Astrocyte of the hippocampus (primary cell): Measurements from ENCODE around the gene DCDC2B.

Experiments used
- DNase-seq: peaks from one replicate; pipeline ENCODE4 v3.0.0; 2011; ENCODE audit warnings: low read depth, low spot score

The DCDC2B gene

DNA sequence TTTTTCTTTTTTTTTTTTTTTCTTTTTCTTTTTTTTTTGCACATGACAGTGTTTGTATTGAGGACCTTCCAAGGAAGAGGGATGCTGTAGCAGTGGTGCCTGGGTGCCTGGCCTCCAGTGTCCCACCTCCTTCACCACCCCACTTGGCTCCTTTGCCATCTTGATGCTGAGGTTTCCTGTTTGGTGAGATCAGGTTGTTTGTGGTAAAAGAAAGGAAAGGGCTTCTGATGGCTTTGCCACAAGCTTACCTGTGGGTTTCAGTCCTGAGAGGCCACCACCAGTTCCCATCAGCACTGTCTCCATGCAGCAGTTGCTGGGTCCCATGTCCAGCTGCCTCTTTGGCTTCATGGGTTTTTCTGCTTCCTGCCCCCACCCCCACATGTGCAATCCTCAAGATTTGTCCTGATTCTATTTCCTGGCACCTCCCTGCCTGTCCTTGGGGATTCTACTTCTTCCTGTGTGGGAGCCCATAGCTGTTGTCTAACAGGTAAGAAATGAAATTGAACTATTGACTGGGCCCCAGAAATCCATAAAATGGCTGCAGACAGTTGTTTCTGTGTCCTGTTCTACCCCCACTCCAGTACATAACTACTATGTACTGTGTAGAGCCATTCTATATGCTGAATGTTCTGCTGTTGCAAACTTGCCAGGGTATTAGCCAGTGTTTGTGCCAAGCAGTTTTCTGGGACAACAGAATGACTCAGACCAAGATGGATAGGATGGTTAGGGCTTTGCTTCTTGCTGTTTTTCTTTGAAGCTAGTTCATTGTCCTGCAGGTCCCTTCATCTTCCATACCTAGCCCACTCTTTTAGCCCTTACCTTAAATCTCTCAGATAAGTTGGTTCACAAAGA is 12.7 kb upstream of the DCDC2B start:
- DNase-seq = peak; percentile 46

GRCh38 chr1:32197074-32197473 is 11.8 kb upstream of the DCDC2B start:
- no peak for DNase-seq

GRCh38 chr1:32197837-32198236 is 11.1 kb upstream of the DCDC2B start:
- DNase-seq = no peak

GRCh38 chr1:32198237-32199042 is 10.4 kb upstream of the DCDC2B start:
- DNase-seq = no peak

DNA sequence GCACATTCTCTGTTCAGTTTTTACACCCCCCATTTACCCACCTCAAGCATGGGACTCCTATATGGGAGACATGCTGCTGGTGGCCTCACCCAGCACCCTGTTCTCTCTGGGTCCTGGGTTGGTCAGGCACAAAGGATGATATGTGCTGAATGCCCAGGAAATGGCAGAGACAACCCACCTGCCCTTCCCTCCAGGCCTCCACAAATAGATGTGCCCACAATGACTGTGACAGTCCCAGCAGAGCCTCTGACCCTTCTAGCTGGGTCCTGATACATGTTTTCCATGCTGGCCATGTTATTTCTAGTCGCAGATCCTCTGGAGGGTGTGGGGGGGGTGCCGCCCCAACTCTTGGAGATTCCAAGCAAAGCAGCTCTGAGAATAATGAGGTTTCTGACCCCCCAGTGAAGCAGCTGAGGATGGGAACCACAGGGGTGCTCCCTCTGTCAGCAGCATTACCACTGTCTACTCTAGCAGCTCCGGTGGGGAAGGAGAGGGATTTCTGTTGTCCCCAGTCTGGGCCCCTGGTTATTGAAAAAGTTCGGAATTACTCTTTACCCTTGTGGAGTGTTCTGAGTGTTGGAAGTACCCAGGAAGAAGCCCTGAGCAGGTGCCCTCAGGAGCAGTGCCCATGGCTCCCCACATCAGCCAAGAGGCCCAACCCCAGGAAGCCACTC is 9.7 kb upstream of the DCDC2B start:
- DNase-seq = no peak

GRCh38 chr1:32199717-32200072 is 9.2 kb upstream of the DCDC2B start:
- peak; percentile 29 for DNase-seq

DNA sequence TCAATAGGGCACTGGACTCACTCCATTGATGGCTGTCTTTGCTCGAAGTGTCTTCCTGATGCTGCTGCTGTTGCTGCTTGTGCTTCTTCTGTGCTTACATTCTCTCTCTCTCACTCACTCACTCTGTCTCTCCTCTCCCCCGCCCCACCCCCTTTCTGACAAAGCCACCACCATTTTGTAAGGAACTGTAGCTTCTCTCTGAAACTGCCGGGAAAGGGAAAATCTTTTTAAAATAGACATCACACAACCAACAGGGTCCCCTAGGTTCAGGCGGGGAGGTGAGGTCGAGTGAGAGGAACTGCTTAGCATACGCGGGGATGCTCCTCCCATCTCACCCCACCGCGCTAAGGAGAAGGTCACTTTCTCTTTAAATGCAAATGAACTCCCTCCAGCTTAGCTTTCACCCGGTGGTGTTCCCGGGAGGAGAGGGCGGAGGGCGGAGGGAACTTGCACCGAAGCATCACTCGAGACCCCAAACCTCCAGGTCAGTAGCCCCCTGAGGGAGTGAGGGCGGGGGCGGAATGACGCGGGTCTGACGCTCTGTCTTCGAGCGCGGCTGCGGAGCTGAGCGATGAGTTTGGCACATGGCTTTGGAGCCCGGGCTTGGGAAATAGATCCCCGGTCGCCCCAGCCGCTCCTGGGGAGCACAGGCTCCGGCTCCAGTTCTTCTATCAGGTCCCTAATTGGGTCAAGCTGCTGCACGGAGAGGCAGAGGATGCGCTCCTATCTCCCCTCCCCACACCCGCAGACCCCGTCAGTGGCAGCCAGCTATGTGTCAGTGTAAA is 8.5 kb upstream of the DCDC2B start, which contains the start of gene CCDC28B:
TSS of gene CCDC28B (plus strand) at position 370 of the 785 bp plus-strand sequence. CDS start 1,341 bp downstream, outside the sequence.
- DNase-seq = peak; percentile 72

DNA sequence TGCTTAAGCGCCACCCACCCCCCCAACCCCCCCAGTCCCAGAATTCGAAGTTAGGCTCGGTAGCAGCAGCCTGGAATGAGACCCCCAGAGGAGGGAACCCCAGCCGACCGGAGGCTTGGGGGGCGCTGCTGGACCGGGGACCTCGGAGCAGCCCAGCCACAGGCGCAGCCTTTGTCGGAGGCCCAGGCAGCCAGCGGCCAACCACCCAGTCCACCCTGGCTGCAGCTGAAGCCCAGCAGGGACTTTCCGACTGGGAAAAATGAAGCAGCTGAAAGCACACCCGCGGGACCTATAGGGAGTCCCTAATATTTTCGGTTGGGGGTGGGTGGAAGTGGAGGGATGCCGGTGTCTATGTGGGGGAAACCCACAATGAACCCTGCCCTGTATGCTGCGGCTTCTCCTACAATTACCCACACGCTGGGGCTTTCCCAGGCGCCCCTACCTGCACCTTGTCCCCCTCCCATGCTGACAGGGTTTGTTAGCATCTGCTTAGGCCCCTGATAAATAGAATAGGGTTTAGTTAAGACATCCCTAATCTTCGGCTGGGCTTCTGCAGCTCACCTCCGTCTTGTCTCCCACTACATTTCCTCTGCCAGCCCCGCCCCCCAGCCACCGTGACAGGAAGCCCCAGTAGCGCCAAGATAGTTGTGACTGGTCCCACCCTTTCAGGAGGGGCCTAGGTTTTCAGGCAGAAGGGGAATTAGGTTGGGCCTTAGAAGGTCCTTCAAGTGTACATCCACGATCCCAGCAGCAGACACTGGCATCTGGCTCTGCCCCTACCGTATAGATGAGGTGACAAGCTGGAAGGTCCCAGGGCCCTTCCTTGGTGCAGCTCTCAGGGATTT is 7.7 kb upstream of the DCDC2B start:
- DNase-seq = peak; percentile 79

DNA sequence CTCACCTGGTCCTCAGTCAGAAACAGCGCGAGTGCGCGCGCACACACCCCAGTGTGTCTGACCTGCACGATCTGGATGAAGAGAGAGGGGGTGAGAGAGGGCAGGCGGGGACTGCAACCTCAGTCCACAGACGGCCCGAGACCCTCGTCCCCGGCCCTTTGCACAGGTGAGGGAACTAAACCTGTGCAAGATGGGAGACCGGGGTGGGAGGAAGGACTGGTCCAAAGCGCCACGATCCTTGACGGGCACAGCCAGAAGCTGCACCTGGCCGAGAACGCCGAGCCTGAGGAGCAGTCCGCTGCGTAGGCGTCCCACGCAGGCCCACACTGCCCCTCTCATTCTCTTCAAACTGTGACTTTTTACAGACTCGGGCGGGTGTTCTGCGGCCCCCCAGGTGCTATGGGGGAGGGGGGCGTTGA is 3.9 kb upstream of the DCDC2B start:
- DNase-seq = no peak

GRCh38 chr1:32205401-32206370 is 3.2 kb upstream of the DCDC2B start, which contains the start of gene IQCC:
Gene IQCC, plus strand, starts transcription at chr1:32205671. Its CDS starts 11 bp downstream, at chr1:32205682.
- peak; percentile 95 for DNase-seq

GRCh38 chr1:32208469-32208868 is 420 bp upstream of the DCDC2B start:
- no peak for DNase-seq

DNA sequence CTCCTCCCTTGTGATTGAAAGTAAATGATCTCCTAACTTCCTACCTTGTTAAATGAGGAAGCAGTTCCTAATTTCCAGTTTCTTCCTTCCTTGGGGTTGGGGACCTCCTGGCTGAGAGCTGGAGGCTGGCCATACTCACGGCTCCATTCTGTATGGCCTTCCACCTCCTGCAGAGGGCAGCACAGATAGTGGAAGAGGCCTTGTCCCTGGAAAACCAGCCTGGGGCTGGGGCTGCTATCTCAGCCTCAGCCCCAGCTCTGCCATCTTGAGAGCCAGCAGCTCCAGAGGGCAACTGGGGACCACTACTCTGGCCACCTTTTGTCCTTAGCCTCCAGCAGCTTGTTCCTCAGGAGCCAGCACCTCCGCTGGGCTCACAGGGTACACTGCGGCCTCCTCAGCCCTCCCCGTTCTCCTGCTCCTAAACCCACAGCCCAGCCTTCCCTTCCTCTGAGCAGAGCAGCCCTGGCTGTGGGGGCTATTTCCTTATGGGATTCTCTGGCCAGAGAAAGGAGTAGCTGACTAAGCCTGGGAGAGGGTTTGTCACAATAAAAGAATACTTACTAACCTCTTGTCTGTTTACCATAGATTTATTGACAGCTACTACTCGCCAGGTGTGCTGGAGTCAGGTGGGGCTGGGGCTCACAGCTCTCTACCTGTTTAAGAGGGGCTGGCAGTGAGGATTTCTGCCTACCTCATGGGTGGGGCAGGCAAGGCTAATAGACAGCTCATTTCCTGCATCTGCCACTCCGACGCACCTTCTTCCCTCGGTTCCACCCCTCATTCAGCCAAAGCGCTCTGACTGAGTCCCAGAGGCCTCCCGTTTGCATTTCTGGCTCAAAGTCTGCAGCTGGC is 7.0 kb downstream of the DCDC2B start:
- peak; percentile 81 for DNase-seq

DNA sequence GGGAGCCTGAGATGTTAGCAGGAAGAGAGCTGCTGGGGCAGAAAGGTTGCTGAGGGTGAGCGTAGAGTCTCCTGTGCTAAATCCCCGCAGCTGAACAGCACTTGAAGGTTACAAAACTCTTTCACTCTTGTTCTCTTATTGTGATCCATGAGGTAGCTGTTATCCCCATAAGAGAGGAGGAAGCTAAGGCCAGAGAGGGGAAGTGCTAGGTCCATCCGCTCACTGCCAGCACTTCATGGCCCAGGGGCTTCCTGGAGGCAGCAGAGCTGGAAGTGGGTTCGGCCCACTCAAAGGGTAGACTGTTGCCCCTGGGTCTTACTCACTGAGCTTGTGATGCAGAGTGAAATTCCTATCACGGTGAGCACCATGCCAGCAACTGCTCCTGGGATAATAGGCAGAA is 7.7 kb downstream of the DCDC2B start:
- DNase-seq = no peak

GRCh38 chr1:32219022-32219421 is 10.1 kb downstream of the DCDC2B start:
- no peak for DNase-seq

DNA sequence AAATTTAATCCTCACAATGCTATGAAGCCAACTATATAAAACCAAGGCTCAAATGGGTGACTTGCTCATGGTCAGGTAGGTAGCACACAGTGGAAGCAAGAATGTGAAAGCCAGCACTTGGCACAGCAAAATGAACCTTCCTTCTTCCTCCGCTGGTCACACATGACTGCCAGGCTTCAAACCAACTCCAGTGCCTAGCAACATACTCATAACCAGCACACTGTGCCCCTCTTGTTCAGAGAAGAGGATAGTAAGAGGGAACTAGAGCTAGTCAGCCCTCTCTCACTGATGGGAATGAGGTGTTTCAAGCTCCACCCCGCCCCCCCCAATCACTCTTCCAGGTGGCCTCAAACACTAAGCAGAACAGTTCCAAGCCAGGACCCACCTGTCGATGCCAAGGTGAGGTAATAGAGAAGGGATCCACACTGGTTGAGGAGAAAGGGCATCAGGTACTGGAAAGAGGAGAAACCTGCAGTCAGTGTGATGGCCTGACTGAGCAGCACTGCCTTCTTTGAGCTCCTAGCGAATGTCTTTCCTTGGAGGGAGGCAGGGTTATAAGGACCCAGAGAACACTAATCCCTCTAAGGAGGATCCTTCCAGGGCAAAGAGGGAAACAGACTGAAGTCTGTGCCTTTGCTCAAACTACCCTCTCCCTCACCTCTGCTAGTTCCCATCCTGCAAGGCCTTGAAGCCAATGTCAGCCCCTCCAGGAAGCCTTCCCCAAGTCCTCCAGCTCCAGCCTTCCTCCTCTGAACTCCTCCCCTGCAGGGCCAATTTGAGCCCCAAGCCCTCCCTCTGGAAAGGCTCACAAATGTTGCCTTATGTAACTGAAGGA is 12.1 kb downstream of the DCDC2B start:
- DNase-seq = no peak

GRCh38 chr1:32221581-32221979 is 12.7 kb downstream of the DCDC2B start:
- DNase-seq = peak; percentile 28
